Endothelial cell of umbilical vein (primary cell): Measurements from ENCODE around the gene SGSH. TPM values are rescaled to one million over a fixed set of nuclear protein-coding genes. Genes with fewer than 3 reads are reported as not detected.
"Not testable (repeated sequence)": the region's sequence is repeated elsewhere in the genome, so short reads cannot be mapped to it uniquely, and the experiment has no call there.

Experiments
- BruUV-seq: library from RNA; stranded (reverse); fragments of 400-500 nt; replicated peaks from 2 replicates; lab custom pipeline; 2021; lab: Mats Ljungman, UMichigan
- CTCF ChIA-PET: fragments of 300-600, 350-600 bp; sonication (Branson Sonifier 250); formaldehyde crosslinking; loops from one replicate; lab custom pipeline; 2021; ENCODE audit warnings: antibody characterized with exemption, inconsistent platforms; lab: Charles Lee
- POLR2A ChIA-PET: fragments of 300-600, 350-600 bp; sonication (Branson Sonifier 250); formaldehyde crosslinking; loops from one replicate; lab custom pipeline; 2021; ENCODE audit warnings: antibody characterized with exemption, inconsistent platforms; lab: Charles Lee
- DNase-seq: peaks from one replicate; pipeline ENCODE4 v3.0.0-alpha.2; 2011; ENCODE audit warnings: low read depth, low spot score
- FAIRE-seq: peaks from 2 replicates; lab custom pipeline; 2011; peaks lifted over from hg19 to GRCh38; lab: Jason Lieb, UNC
- H2AFZ ChIP-seq: 2 replicates; pipeline ENCODE4 v1.6.0; 2012; ENCODE audit warnings: low read depth, low read length, control low read depth, inconsistent platforms
- H3K27ac ChIP-seq: 2 replicates; pipeline ENCODE4 v1.5.1; 2011; ENCODE audit warnings: low read depth, mild to moderate bottlenecking, control low read depth, low read length, moderate library complexity; ENCODE audit not compliant: insufficient read depth
- H3K27me3 ChIP-seq, 2 experiments: 2 replicates each; pipeline versions ENCODE4 v1.6.0 to v1.6.1; 2011; ENCODE audit warnings: low read length in 2 of 2, mixed read lengths in 1 of 2; ENCODE audit not compliant: control insufficient read depth in 2 of 2, insufficient read depth in 2 of 2
- H3K36me3 ChIP-seq, 2 experiments: 2 replicates in 1 of 2; 3 replicates in 1 of 2; pipeline ENCODE4 v1.5.1; 2011; ENCODE audit warnings: low read length in 2 of 2, mild to moderate bottlenecking in 1 of 2, moderate library complexity in 1 of 2; ENCODE audit not compliant: control insufficient read depth in 2 of 2, insufficient read depth in 2 of 2; ENCODE audit errors: extremely low read depth in 1 of 2
- H3K4me1 ChIP-seq: 3 replicates; pipeline ENCODE4 v1.5.1; 2011; ENCODE audit warnings: mild to moderate bottlenecking, low read length; ENCODE audit not compliant: control insufficient read depth, insufficient read depth; ENCODE audit errors: extremely low read depth
- H3K4me2 ChIP-seq: 2 replicates; pipeline ENCODE4 v1.6.1; 2011; ENCODE audit warnings: low read length, control low read depth, mixed read lengths; ENCODE audit not compliant: insufficient read depth
- H3K4me3 ChIP-seq, 3 experiments: fragments of 200-600 bp in 1 of 3; sonication (generic), shearing (Covaris generic) in 1 of 3; replicated peaks in 1 of 3; 2 replicates each; pipeline ENCODE4 v1.5.1; 2011 to 2016; ENCODE audit warnings: control low read depth in 3 of 3, low read length in 3 of 3, mild to moderate bottlenecking in 2 of 3, inconsistent platforms in 1 of 3, low read depth in 1 of 3, moderate library complexity in 1 of 3; ENCODE audit not compliant: insufficient read depth in 1 of 3
- H3K79me2 ChIP-seq: 2 replicates; pipeline ENCODE4 v1.6.0; 2012; ENCODE audit warnings: low read length, inconsistent platforms; ENCODE audit not compliant: control insufficient read depth, insufficient read depth
- H3K9ac ChIP-seq: replicated peaks from 2 replicates; pipeline ENCODE3; 2011; ENCODE audit warnings: low read length, control low read depth; ENCODE audit not compliant: insufficient read depth; ENCODE audit errors: extremely low read depth
- H3K9me1 ChIP-seq: replicated peaks from 3 replicates; pipeline ENCODE4 v1.6.0; 2011; ENCODE audit warnings: mild to moderate bottlenecking, low read length; ENCODE audit not compliant: control insufficient read depth, insufficient read depth; ENCODE audit errors: extremely low read depth
- H3K9me3 ChIP-seq: replicated peaks from 2 replicates; pipeline ENCODE4 v1.5.1; 2012; ENCODE audit warnings: low read length, inconsistent platforms; ENCODE audit not compliant: control insufficient read depth, insufficient read depth
- H4K20me1 ChIP-seq: replicated peaks from 2 replicates; pipeline ENCODE3; 2011; ENCODE audit warnings: mild to moderate bottlenecking, low read length; ENCODE audit not compliant: control insufficient read depth, insufficient read depth; ENCODE audit errors: extremely low read depth
- EZH2 ChIP-seq: IDR thresholded peaks from 2 replicates; pipeline ENCODE4 v1.6.1; 2012; ENCODE audit warnings: borderline replicate concordance, low read depth, mild to moderate bottlenecking, moderate library complexity, low read length, inconsistent platforms; ENCODE audit not compliant: severe bottlenecking
- FOS ChIP-seq: IDR thresholded peaks from 2 replicates; pipeline ENCODE4 v1.6.1; 2011; ENCODE audit warnings: mild to moderate bottlenecking, low read length, moderate library complexity, borderline replicate concordance; ENCODE audit not compliant: insufficient read depth
- GATA2 ChIP-seq: IDR thresholded peaks from 2 replicates; pipeline ENCODE4 v1.7.0; 2011; ENCODE audit warnings: low read depth, mild to moderate bottlenecking, moderate library complexity, mixed read lengths, low read length; ENCODE audit not compliant: insufficient read length, insufficient read depth
- JUN ChIP-seq: IDR thresholded peaks from 2 replicates; pipeline ENCODE4 v1.6.1; 2011; ENCODE audit warnings: borderline replicate concordance, low read depth; ENCODE audit not compliant: insufficient read length, insufficient read depth
- MYC ChIP-seq: IDR thresholded peaks from one replicate; pipeline ENCODE4 v1.6.1; 2011; ENCODE audit warnings: mild to moderate bottlenecking, low read depth, low read length
- POLR2A ChIP-seq: IDR thresholded peaks from 2 replicates; pipeline ENCODE4 v1.6.1; 2012; ENCODE audit warnings: low read depth, mild to moderate bottlenecking, control low read depth, low read length
- POLR2AphosphoS5 ChIP-seq: IDR thresholded peaks from 2 replicates; pipeline ENCODE4 v1.6.1; 2012; ENCODE audit warnings: low read depth, mild to moderate bottlenecking, control low read depth, low read length, moderate library complexity; ENCODE audit not compliant: insufficient read depth
- dilution Hi-C: fragments of 300-500 bp; cut with MboI; formaldehyde crosslinking; loops from one replicate; pipeline ENCODE4 v1.15.0; 2019; ENCODE audit warnings: low sequenced_read_pairs; ENCODE audit not compliant: extremely low pct_ligation_motif_present
- intact Hi-C: fragments of 100-400 bp; cut with micrococcal nuclease; formaldehyde crosslinking; loops from one replicate; pipeline ENCODE4 v1.10.0; 2022
- polyA plus RNA-seq, 4 experiments: library from polyadenylated mRNA; depleted of rRNA in 3 of 4; stranded (reverse) in 3 of 4; unstranded in 1 of 4; fragments of >200 nt; gene quantifications; 2 replicates each; pipeline versions ENCODE4 v1.2.1 to v1.2.3, GENCODE V29; 2011 to 2012; ENCODE audit warnings: missing spikeins in 1 of 4
- total RNA-seq: library from RNA; stranded (reverse); gene quantifications from 2 replicates; pipeline ENCODE4 v1.2.3, GENCODE V29; 2021
- TF ChIP-seq, protein P1 (sequence below): IDR thresholded peaks from 2 replicates; pipeline ENCODE4 v1.6.1; 2011; ENCODE audit not compliant: insufficient read depth, insufficient read length
- TF ChIP-seq, protein P2 (sequence below), 2 donors: IDR thresholded peaks; 1 replicate in 1 of 2; 2 replicates in 1 of 2; pipeline ENCODE4 v1.5.1; 2011; ENCODE audit warnings: low read length in 2 of 2, mild to moderate bottlenecking in 2 of 2, moderate library complexity in 2 of 2, control low read depth in 1 of 2, inconsistent platforms in 1 of 2, low read depth in 1 of 2; ENCODE audit not compliant: insufficient read depth in 1 of 2; ENCODE audit errors: extremely low read depth in 1 of 2

The SGSH gene
- total and polyA plus RNA-seq, 2 donors (not counting 3 experiments of a cell fraction or from before 2014, with no cell fraction given) = 81.4 to 217 TPM

DNA sequence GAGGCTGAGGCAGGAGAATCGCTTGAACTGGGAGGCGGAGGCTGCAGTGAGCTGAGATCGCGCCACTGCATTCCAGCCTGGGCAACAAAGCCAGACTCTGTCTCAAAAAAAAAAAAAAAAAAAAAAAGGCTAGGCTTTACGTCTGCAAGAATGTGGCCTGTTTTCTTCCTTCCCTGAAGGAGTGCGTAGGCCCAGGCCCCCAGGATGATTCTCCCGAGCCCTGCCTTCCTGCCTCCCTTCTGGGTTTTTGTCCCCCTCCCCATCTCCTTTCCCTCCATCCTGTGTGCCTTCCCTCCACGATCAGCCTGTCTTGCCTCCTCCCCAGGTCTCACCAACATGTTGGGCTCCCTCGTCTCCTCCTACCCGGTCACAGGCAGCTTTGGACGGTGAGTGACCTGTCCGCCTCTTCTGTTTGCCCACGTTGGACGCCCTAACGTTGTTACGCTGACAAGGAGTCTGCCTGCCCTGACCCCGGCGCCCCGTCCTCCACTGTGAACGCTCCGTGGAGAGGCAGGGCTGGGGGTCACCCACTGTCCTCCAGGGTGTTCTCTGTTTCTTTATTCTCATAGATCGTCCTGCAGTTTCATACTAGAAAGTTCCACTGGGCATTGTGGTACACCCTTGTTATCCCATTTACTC lies 24.9 kb upstream of the SGSH start:
- DNase-seq = no peak
- TF ChIP-seq EZH2 (no peak), JUN (no peak), POLR2A (no peak), MYC (no peak), POLR2AphosphoS5 (no peak), FOS (no peak), GATA2 (no peak)
- TF ChIP-seq, protein P1, sequence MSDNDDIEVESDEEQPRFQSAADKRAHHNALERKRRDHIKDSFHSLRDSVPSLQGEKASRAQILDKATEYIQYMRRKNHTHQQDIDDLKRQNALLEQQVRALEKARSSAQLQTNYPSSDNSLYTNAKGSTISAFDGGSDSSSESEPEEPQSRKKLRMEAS = no peak
- TF ChIP-seq, protein P2, sequence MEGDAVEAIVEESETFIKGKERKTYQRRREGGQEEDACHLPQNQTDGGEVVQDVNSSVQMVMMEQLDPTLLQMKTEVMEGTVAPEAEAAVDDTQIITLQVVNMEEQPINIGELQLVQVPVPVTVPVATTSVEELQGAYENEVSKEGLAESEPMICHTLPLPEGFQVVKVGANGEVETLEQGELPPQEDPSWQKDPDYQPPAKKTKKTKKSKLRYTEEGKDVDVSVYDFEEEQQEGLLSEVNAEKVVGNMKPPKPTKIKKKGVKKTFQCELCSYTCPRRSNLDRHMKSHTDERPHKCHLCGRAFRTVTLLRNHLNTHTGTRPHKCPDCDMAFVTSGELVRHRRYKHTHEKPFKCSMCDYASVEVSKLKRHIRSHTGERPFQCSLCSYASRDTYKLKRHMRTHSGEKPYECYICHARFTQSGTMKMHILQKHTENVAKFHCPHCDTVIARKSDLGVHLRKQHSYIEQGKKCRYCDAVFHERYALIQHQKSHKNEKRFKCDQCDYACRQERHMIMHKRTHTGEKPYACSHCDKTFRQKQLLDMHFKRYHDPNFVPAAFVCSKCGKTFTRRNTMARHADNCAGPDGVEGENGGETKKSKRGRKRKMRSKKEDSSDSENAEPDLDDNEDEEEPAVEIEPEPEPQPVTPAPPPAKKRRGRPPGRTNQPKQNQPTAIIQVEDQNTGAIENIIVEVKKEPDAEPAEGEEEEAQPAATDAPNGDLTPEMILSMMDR (IDR thresholded peaks at IDR 0.05; ENCODE audit: extremely low read depth in 1 of 2, insufficient read depth in 1 of 2, low read depth in 1 of 2, low read length in 2 of 2) = no peak
- H3K36me3 ChIP-seq = peaks cover 0 to 17% of the 10 kb centered on the region in 2 experiments
- H4K20me1 ChIP-seq = no peaks in the 10 kb centered on the region
- no peaks in the 10 kb centered on the region for H3K79me2 ChIP-seq
- intact Hi-C loops (no loop called here), dilution Hi-C loops (no loop called here)
- H2AFZ ChIP-seq = no peak overlapping the region
- CTCF ChIA-PET = no interaction called here
- H3K9ac ChIP-seq = no peak overlapping the region
- FAIRE-seq = no peak
- H3K27ac ChIP-seq = no peak overlapping the region
- BruUV-seq = no TSS peak
- POLR2A ChIA-PET = no interaction called here
- H3K4me3 ChIP-seq = no peak overlapping the region
- H3K9me1 ChIP-seq = no peaks in the 10 kb centered on the region
- no peaks in the 10 kb centered on the region for H3K9me3 ChIP-seq
- no peak overlapping the region for H3K4me2 ChIP-seq
- H3K4me1 ChIP-seq = no peaks in the 10 kb centered on the region
- no peaks in the 10 kb centered on the region for H3K27me3 ChIP-seq

- POLR2A ChIA-PET, H3K4me3 ChIP-seq, H3K9ac ChIP-seq, H3K9me1 ChIP-seq, FAIRE-seq, H4K20me1 ChIP-seq, H3K27me3 ChIP-seq, H2AFZ ChIP-seq, H3K27ac ChIP-seq, CTCF ChIA-PET, H3K79me2 ChIP-seq, H3K4me1 ChIP-seq, H3K4me2 ChIP-seq, intact Hi-C loops, DNase-seq, BruUV-seq, H3K9me3 ChIP-seq, dilution Hi-C loops: not testable (repeated sequence)
- peaks cover 0 to 17% of the 10 kb centered on the region in 2 experiments for H3K36me3 ChIP-seq
Measured at GRCh38 chr17:80244448-80244847, 24.3 kb upstream of the SGSH start.
